PC-9 (cell line): ENCODE measurements around the gene MYBPHL. TPM values are rescaled to one million over a fixed set of nuclear protein-coding genes. Genes with fewer than 3 reads are reported as not detected.

ENCODE experiments used
- BruUV-seq: library from RNA; stranded (reverse); fragments of 400-500 nt; replicated peaks from 2 replicates; lab custom pipeline; 2021; lab: Mats Ljungman, UMichigan
- CTCF ChIA-PET: fragments of 300-600 bp; sonication (Branson Sonifier 250); formaldehyde crosslinking; loops from one replicate; lab custom pipeline; 2022; ENCODE audit warnings: antibody characterized with exemption; lab: Charles Lee
- POLR2A ChIA-PET: fragments of 300-600 bp; sonication (Branson Sonifier 250); formaldehyde crosslinking; loops from one replicate; lab custom pipeline; 2022; ENCODE audit warnings: antibody characterized with exemption; ENCODE audit not compliant: unreplicated experiment; lab: Charles Lee
- DNase-seq, 2 experiments: peaks; one replicate each; pipeline versions ENCODE4 v3.0.0 to v3.0.0-alpha.2; 2015 to 2022; ENCODE audit warnings: mixed read lengths in 1 of 2
- H2AFZ ChIP-seq: fragments of 200-600 bp; sonication (generic); 2 replicates; pipeline ENCODE4 v1.8.1; 2017; ENCODE audit warnings: antibody characterized with exemption
- H3F3A ChIP-seq: fragments of 200-600 bp; sonication (generic); 2 replicates; pipeline ENCODE4 v1.8.1; 2017; ENCODE audit warnings: antibody characterized with exemption, mild to moderate bottlenecking, low read depth; ENCODE audit not compliant: insufficient read depth
- H3K27ac ChIP-seq: fragments of 200-600 bp; sonication (generic); 2 replicates; pipeline ENCODE4 v1.6.1; 2016; ENCODE audit warnings: mixed run types
- H3K27me3 ChIP-seq: fragments of 200-600 bp; sonication (generic); 2 replicates; pipeline ENCODE4 v1.6.1; 2016; ENCODE audit warnings: low read depth, mixed run types; ENCODE audit not compliant: insufficient read depth
- H3K36me3 ChIP-seq: fragments of 200-600 bp; sonication (generic); 2 replicates; pipeline ENCODE4 v1.6.1; 2016; ENCODE audit warnings: low read depth, mixed run types
- H3K4me1 ChIP-seq: fragments of 200-600 bp; sonication (generic); replicated peaks from 2 replicates; pipeline ENCODE4 v1.6.1; 2016; ENCODE audit warnings: mixed run types; ENCODE audit not compliant: insufficient read depth
- H3K4me2 ChIP-seq: fragments of 200-600 bp; sonication (generic); 2 replicates; pipeline ENCODE4 v1.6.1; 2017; ENCODE audit warnings: mixed run types
- H3K4me3 ChIP-seq: fragments of 200-600 bp; sonication (generic); 2 replicates; pipeline ENCODE4 v1.6.1; 2016; ENCODE audit warnings: mixed run types
- H3K79me2 ChIP-seq: fragments of 200-600 bp; sonication (generic); 2 replicates; pipeline ENCODE4 v1.6.1; 2017; ENCODE audit warnings: low read depth, mixed run types
- H3K9me2 ChIP-seq: fragments of 200-600 bp; sonication (generic); 2 replicates; pipeline ENCODE4 v1.8.1; 2017; ENCODE audit warnings: mild to moderate bottlenecking; ENCODE audit not compliant: insufficient read depth
- H3K9me3 ChIP-seq: fragments of 200-600 bp; sonication (generic); 2 replicates; pipeline ENCODE4 v1.8.1; 2016; ENCODE audit warnings: low read depth; ENCODE audit not compliant: insufficient read depth
- H4K20me1 ChIP-seq: fragments of 200-600 bp; sonication (generic); 2 replicates; pipeline ENCODE4 v1.8.1; 2017; ENCODE audit not compliant: insufficient read depth
- CTCF ChIP-seq: fragments of 200-600 bp; sonication (generic); conservative IDR thresholded peaks from 2 replicates; pipeline ENCODE4 v1.6.1; 2017; ENCODE audit warnings: mixed run types, antibody characterized with exemption, mild to moderate bottlenecking, moderate library complexity
- EZH2 ChIP-seq: fragments of 200-600 bp; sonication (generic); IDR thresholded peaks from 2 replicates; pipeline ENCODE4 v1.8.0; 2017; ENCODE audit warnings: antibody characterized with exemption, low read depth
- intact Hi-C: fragments of 100-400 bp; cut with micrococcal nuclease; formaldehyde crosslinking; loops from one replicate; pipeline ENCODE4 v1.10.0; 2022; ENCODE audit not compliant: unreplicated experiment
- total RNA-seq: library from RNA; stranded (reverse); gene quantifications from 2 replicates; pipeline ENCODE4 v1.2.3, GENCODE V29; 2021

The MYBPHL gene
- total RNA-seq, 1 experiment from 2014 or later: not detected

DNA sequence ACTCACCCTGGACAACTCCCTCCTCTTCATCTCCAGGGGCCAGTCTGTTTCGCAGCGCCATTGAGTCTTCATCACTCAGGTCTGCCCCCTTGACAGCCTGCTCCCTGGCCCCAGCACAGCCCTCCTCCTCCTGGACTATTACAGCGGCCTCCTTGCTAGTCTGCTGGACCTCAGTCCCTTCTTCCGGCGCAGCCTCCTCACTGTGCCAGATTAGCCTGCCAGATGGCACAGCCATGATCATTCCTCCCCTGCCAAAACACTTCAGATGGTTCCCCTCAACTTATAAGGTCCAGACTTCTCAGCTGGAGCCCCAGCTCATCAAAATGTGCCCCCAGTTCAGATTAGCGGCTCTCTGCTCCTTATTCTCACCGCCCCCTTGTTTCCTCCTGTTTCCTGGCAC is 64.4 kb downstream of the MYBPHL start:
- no peak overlapping the region for H3K4me2 ChIP-seq
- ChIA-PET POLR2A (no interaction called here), CTCF (no interaction called here)
- no peaks in the 10 kb centered on the region for H4K20me1 ChIP-seq
- H2AFZ ChIP-seq: no peak overlapping the region
- BruUV-seq: no TSS peak
- peaks cover 20% of the 10 kb centered on the region for H3K36me3 ChIP-seq
- intact Hi-C loops: no loop called here
- H3K27me3 ChIP-seq: no peaks in the 10 kb centered on the region
- H3K79me2 ChIP-seq: no peaks in the 10 kb centered on the region
- peaks cover 38% of the 10 kb centered on the region for H3K4me1 ChIP-seq
- TF ChIP-seq EZH2 (no peak), CTCF (no peak)
- DNase-seq: no peak
- no peaks in the 10 kb centered on the region for H3K9me2 ChIP-seq
- no peaks in the 10 kb centered on the region for H3K9me3 ChIP-seq
- H3K27ac ChIP-seq: no peak overlapping the region
- no peak overlapping the region for H3K4me3 ChIP-seq
- peaks cover 40% of the 10 kb centered on the region for H3F3A ChIP-seq

Other genes with a start within 250 kb of the MYBPHL start
- gene TAF13, start 231.0 kb downstream of the MYBPHL start, total RNA-seq: 23.2 and 30.1 TPM in 2 replicates
- 19.2 and 23.6 TPM in 2 replicates for gene TMEM167B, start 216.2 kb downstream of the MYBPHL start, total RNA-seq
- gene ELAPOR1, start 192.9 kb downstream of the MYBPHL start, total RNA-seq: 0.95 and 2.0 TPM in 2 replicates
- gene SARS1, start 93.1 kb downstream of the MYBPHL start, total RNA-seq: 206 and 279 TPM in 2 replicates
- 19.0 and 19.5 TPM in 2 replicates for gene CELSR2, start 57.5 kb downstream of the MYBPHL start, total RNA-seq
- gene PSRC1, start 23.9 kb downstream of the MYBPHL start, total RNA-seq: 26.4 and 28.6 TPM in 2 replicates
- 25.7 and 27.9 TPM in 2 replicates for gene SORT1, start 90.9 kb upstream of the MYBPHL start, total RNA-seq
- 168 and 172 TPM in 2 replicates for gene PSMA5, start 119.4 kb upstream of the MYBPHL start, total RNA-seq
- 0.09 and 0.28 TPM in 2 replicates for gene SYPL2, start 159.5 kb upstream of the MYBPHL start, total RNA-seq
- 4.7 and 5.7 TPM in 2 replicates for gene ATXN7L2, start 176.9 kb upstream of the MYBPHL start, total RNA-seq
- 11.6 and 11.7 TPM in 2 replicates for gene CYB561D1, start 187.1 kb upstream of the MYBPHL start, total RNA-seq
- 4.1 and 4.2 TPM in 2 replicates for gene AMIGO1, start 202.7 kb upstream of the MYBPHL start, total RNA-seq
- not detected in 2 replicates for gene GPR61, start 232.9 kb upstream of the MYBPHL start, total RNA-seq
- 7.6 and 10.0 TPM in 2 replicates for gene GNAI3, start 241.6 kb upstream of the MYBPHL start, total RNA-seq